GM19238 (cell line): Measurements from ENCODE around the gene ACAA2.

Experiments
- DNase-seq: peaks from one replicate; pipeline ENCODE4 v3.0.0; 2011; ENCODE audit warnings: low spot score; ENCODE audit not compliant: insufficient read length

Gene ACAA2

GRCh38 chr18:49744376-49745008, 68.8 kb downstream of the ACAA2 start:
- DNase-seq: no peak

GRCh38 chr18:49743117-49743567, 70.2 kb downstream of the ACAA2 start:
- DNase-seq: no peak

DNA sequence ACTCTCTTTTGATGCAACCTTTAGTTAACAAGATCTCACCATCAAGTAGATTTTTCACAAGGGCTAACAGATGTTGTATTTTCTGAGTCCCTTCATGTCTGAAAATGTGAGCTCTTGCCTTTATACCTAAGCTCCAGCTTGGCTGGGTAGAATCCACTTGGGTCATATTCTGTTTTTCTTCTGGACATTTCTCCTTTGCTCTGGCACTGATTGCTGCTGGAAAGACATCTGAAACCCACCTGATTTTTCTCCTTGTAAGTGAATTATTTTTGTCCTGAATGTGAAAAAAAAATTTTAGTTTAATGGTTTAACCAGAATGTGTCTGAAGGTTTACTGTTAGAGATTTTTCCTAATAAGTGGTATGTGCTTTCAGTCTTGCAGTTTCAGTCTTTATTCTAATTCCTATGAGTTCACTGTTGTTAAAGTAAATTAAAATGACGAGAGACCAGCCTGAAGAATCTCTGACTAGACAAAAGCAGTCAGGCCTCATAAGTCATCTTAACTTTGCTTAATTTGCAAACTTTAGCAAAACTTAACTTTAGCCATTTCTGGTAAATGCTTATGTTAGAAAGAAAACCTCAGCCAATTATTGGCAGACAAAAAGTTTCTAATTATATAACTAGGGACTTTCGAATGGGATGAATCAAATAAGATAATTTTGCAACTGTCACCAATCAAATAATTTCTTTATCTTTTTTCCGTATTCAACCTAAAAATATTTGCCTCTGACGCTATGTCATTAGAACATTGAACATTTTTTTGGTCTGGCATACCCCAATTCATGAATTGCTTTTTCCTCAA, 70.8 kb downstream of the ACAA2 start:
- no peak for DNase-seq

DNA sequence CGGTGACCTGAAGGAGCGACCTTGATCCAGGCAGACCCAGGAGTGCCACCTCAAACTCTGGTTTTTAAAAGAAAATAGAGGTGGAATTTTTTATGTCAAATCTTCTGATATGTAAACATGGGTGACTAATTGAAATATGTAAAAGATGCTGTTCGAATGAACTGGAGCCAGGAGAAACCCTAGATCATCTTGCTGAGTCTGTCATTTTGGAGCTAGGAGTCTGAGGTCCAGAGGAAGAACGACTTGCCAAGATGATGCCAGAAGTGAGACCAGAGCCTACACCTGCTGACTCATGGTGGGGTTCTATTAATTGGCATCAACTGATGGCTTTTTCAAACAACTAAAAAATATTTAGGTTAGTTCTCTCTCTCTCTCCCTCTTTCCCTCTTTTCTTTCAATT, 74.1 kb downstream of the ACAA2 start:
- DNase-seq: no peak

GRCh38 chr18:49738721-49739120, 74.6 kb downstream of the ACAA2 start:
- DNase-seq: no peak

DNA sequence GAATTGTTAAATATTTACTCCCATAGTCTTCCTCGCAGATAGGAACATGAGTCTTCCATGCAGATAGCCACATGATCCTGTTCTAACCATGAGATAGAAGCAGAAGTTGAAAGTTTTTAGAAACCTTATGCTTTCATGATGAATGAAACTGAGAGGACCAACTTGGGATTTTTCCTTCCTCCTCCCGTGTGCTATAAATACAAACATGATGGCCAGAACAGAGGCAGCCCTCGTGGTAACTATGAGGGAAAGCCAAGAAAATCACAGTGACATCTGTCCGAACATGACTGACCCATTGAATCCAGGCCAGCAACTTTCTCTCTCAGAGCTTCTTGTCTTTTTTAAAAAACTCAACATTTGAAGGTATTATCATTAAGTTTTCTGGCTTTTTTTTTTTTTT, 78.5 kb downstream of the ACAA2 start:
- DNase-seq: no peak

GRCh38 chr18:49733896-49734585, 79.3 kb downstream of the ACAA2 start:
- no peak for DNase-seq

- no peak for DNase-seq
Measured at GRCh38 chr18:49733321-49733720, 80.0 kb downstream of the ACAA2 start.
